ENCODE data around the gene DUSP23. TPM values are rescaled to one million over a fixed set of nuclear protein-coding genes. Genes with fewer than 3 reads are reported as not detected.

The DUSP23 gene
- total RNA-seq (10 to 100 TPM; 25.8 to 74.9 TPM), polyA plus RNA-seq (100 to 1,000 TPM; 145 to 244 TPM)
- long read RNA-seq, donor 1, transcript DUSP23-202 (3 exons, 694 nt), result minor isoform, 6 of 21 reads
- long read RNA-seq, donor 1, transcript DUSP23-201 (2 exons, 756 nt), result major isoform, 13 of 21 reads
- long read RNA-seq, donor 1, partial matches to known transcripts, result 0 of 21 reads
- long read RNA-seq, donor 1, other reads (novel, unspliced or antisense), result 0 of 21 reads
- long read RNA-seq, donor 2, transcript DUSP23-201 (2 exons, 756 nt), result major isoform, 8 of 11 reads
- long read RNA-seq, donor 2, partial matches to known transcripts, result 0 of 11 reads
- long read RNA-seq, donor 2, other reads (novel, unspliced or antisense), result 0 of 11 reads
- long read RNA-seq, donor 3, partial matches to known transcripts, result 0 of 7 reads
- long read RNA-seq, donor 3, other reads (novel, unspliced or antisense), result 0 of 7 reads
- long read RNA-seq, donor 4, transcript DUSP23-201 (2 exons, 756 nt), result major isoform, 6 of 10 reads
- long read RNA-seq, donor 4, partial matches to known transcripts, result 0 of 10 reads
- long read RNA-seq, donor 4, other reads (novel, unspliced or antisense), result 0 of 10 reads
- long read RNA-seq, donor 5, transcript DUSP23-202 (3 exons, 694 nt), result minor isoform, 11 of 25 reads
- long read RNA-seq, donor 5, transcript DUSP23-201 (2 exons, 756 nt), result major isoform, 13 of 25 reads
- long read RNA-seq, donor 5, partial matches to known transcripts, result 0 of 25 reads
- long read RNA-seq, donor 5, other reads (novel, unspliced or antisense), result 0 of 25 reads

GRCh38 chr1:159780583-159781582 is at the start of gene DUSP23:
Gene DUSP23, plus strand, starts transcription at chr1:159780962. Its CDS starts 139 bp downstream, at chr1:159781101.
- DNase-seq (peak; percentile 98 to 99 (median 98)), ATAC-seq (ENCODE audit: insufficient read depth, low FRiP score) (peak; percentile 96)
- Histone ChIP-seq H3K27ac (ENCODE audit: low read depth in 1 of 2, low read length in 1 of 2) (peak within 1 kb of the TSS; percentile 63 to 89), H3K4me1 (ENCODE audit: control insufficient read depth in 5 of 5, insufficient read depth in 5 of 5, low read length in 5 of 5) (peaks cover 0 to 13% (median 5%) of the 10 kb centered on the region in 5 donors), H3K27me3 (ENCODE audit: control insufficient read depth in 3 of 3, insufficient read depth in 3 of 3, low read length in 2 of 3) (no peaks in the 10 kb centered on the region), H3K9ac (ENCODE audit: insufficient read depth in 1 of 2, low read length in 2 of 2) (peak within 1 kb of the TSS; percentile 27 to 45), H3K4me3 (peak within 1 kb of the TSS; percentile 88), H3K9me3 (ENCODE audit: control insufficient read depth in 4 of 4, insufficient read depth in 3 of 4, low read length in 3 of 4) (peaks cover 0 to 5% (median 0%) of the 10 kb centered on the region in 4 donors), H3K36me3 (ENCODE audit: control insufficient read depth in 4 of 4, insufficient read depth in 4 of 4, low read length in 4 of 4) (no peaks in the 10 kb centered on the region)
- TF ChIP-seq, protein P1, sequence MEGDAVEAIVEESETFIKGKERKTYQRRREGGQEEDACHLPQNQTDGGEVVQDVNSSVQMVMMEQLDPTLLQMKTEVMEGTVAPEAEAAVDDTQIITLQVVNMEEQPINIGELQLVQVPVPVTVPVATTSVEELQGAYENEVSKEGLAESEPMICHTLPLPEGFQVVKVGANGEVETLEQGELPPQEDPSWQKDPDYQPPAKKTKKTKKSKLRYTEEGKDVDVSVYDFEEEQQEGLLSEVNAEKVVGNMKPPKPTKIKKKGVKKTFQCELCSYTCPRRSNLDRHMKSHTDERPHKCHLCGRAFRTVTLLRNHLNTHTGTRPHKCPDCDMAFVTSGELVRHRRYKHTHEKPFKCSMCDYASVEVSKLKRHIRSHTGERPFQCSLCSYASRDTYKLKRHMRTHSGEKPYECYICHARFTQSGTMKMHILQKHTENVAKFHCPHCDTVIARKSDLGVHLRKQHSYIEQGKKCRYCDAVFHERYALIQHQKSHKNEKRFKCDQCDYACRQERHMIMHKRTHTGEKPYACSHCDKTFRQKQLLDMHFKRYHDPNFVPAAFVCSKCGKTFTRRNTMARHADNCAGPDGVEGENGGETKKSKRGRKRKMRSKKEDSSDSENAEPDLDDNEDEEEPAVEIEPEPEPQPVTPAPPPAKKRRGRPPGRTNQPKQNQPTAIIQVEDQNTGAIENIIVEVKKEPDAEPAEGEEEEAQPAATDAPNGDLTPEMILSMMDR (IDR thresholded peaks at IDR 0.05; ENCODE audit: control extremely low read depth, extremely low read depth), result peak; percentile 90
- WGBS, 2 donors, result 0 to 1% methylated on average over 88 of the region's 88 CpGs

DNA sequence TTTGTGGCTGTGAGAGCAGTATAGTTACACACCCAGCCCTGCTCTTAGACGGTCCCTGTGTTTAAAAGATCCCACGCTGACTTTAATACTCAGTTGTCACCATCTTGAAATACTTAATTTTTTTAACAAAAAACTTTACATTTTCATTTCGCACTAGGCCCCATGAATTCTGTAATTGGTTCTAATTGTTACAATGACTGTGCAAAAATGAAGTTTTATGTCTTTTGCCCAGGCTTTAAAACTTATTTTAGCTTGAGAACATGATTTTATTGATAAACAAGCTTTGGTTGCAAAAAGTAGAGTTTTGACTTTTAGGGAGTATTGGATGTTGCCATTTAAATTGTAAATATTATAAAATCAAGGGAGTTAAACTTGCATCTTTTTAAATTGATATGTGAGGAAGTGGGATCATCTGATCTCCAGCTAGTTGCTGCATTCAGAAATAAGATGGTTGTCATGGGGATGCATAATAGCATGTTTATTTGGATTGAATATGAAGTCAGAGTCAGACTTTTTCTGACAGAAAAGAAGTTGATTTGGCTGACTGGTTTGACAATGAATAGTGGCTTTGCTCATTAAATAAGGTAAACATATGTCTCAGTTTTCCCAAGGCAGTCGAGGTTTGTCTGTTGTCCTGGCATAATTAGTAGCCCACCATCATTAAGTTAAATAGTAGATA is 43.4 kb upstream of the DUSP23 start:
- Histone ChIP-seq H3K27me3 (ENCODE audit: control insufficient read depth in 3 of 3, insufficient read depth in 3 of 3, low read length in 2 of 3) (no peaks in the 10 kb centered on the region), H3K36me3 (ENCODE audit: control insufficient read depth in 4 of 4, insufficient read depth in 4 of 4, low read length in 4 of 4) (no peaks in the 10 kb centered on the region), H3K27ac (ENCODE audit: low read depth in 1 of 2, low read length in 1 of 2) (no peak overlapping the region), H3K4me3 (no peak overlapping the region), H3K4me1 (ENCODE audit: control insufficient read depth in 5 of 5, insufficient read depth in 5 of 5, low read length in 5 of 5) (no peaks in the 10 kb centered on the region), H3K9ac (ENCODE audit: insufficient read depth in 1 of 2, low read length in 2 of 2) (no peak overlapping the region), H3K9me3 (ENCODE audit: control insufficient read depth in 4 of 4, insufficient read depth in 3 of 4, low read length in 3 of 4) (no peaks in the 10 kb centered on the region)
- TF ChIP-seq, protein P1 (IDR thresholded peaks at IDR 0.05; ENCODE audit: control extremely low read depth, extremely low read depth), result no peak
- no peak for ATAC-seq (ENCODE audit: insufficient read depth, low FRiP score)
- no peak for DNase-seq
- WGBS, 2 donors, result 83 to 91% methylated on average over 4 of the region's 4 CpGs

GRCh38 chr1:159743651-159744410 is 36.9 kb upstream of the DUSP23 start:
- H3K4me3 ChIP-seq, result no peak overlapping the region
- WGBS, 2 donors, result 64 to 79% methylated on average over 5 of the region's 5 CpGs
- TF ChIP-seq, protein P1 (IDR thresholded peaks at IDR 0.05; ENCODE audit: control extremely low read depth, extremely low read depth), result no peak

More at GRCh38 chr1:159743651-159744410, 36.9 kb upstream of the DUSP23 start:
- no peaks in the 10 kb centered on the region for H3K36me3 ChIP-seq (ENCODE audit: control insufficient read depth in 4 of 4, insufficient read depth in 4 of 4, low read length in 4 of 4)
- no peaks in the 10 kb centered on the region for H3K4me1 ChIP-seq (ENCODE audit: control insufficient read depth in 5 of 5, insufficient read depth in 5 of 5, low read length in 5 of 5)
- H3K27ac ChIP-seq (ENCODE audit: low read depth in 1 of 2, low read length in 1 of 2), result no peak overlapping the region
- H3K9me3 ChIP-seq (ENCODE audit: control insufficient read depth in 4 of 4, insufficient read depth in 3 of 4, low read length in 3 of 4), result no peaks in the 10 kb centered on the region
- no peak for ATAC-seq (ENCODE audit: insufficient read depth, low FRiP score)
- H3K27me3 ChIP-seq (ENCODE audit: control insufficient read depth in 3 of 3, insufficient read depth in 3 of 3, low read length in 2 of 3), result no peaks in the 10 kb centered on the region
- DNase-seq, result no peak
- no peak overlapping the region for H3K9ac ChIP-seq (ENCODE audit: insufficient read depth in 1 of 2, low read length in 2 of 2)
